ENCODE measurements around the gene CSMD2. TPM values are rescaled to one million over a fixed set of nuclear protein-coding genes. Genes with fewer than 3 reads are reported as not detected.

The CSMD2 gene
- total RNA-seq, 2 donors from 2014 or later = 0.62 to 2.8 TPM

GRCh38 chr1:34066981-34067603, 97.9 kb downstream of the CSMD2 start:
- peaks cover 30% of the 10 kb centered on the region for H3K9me3 Mint-ChIP-seq
- Histone ChIP-seq H3K4me1 (ENCODE audit: control insufficient read depth, insufficient read depth, low read length) (no peaks in the 10 kb centered on the region), H3K27me3 (ENCODE audit: control insufficient read depth, insufficient read depth, low read length, poor library complexity, severe bottlenecking) (no peaks in the 10 kb centered on the region), H3K4me3 (ENCODE audit: low read length) (no peak overlapping the region), H3K9me3 (ENCODE audit: control insufficient read depth, low read length) (peaks cover 10% of the 10 kb centered on the region), H3K9ac (ENCODE audit: extremely low read depth, low read length, poor library complexity, severe bottlenecking) (no peak overlapping the region), H3K36me3 (ENCODE audit: control insufficient read depth, insufficient read depth, low read length) (no peaks in the 10 kb centered on the region), H3K27ac (ENCODE audit: low read depth, low read length) (no peak overlapping the region)
- WGBS, 2 experiments (ENCODE audit: insufficient coverage in 1 of 2, insufficient read length in 1 of 2) = 89% methylated on average over 5 of the region's 5 CpGs; no CpG with 5 or more reads in 1 of the 2 experiments
- peaks cover 12% of the 10 kb centered on the region for H3K36me3 Mint-ChIP-seq (ENCODE audit: low read depth)
- DNase-seq = no peak
- H3K4me1 Mint-ChIP-seq = peaks cover 6% of the 10 kb centered on the region
- TF ChIP-seq, protein P1, sequence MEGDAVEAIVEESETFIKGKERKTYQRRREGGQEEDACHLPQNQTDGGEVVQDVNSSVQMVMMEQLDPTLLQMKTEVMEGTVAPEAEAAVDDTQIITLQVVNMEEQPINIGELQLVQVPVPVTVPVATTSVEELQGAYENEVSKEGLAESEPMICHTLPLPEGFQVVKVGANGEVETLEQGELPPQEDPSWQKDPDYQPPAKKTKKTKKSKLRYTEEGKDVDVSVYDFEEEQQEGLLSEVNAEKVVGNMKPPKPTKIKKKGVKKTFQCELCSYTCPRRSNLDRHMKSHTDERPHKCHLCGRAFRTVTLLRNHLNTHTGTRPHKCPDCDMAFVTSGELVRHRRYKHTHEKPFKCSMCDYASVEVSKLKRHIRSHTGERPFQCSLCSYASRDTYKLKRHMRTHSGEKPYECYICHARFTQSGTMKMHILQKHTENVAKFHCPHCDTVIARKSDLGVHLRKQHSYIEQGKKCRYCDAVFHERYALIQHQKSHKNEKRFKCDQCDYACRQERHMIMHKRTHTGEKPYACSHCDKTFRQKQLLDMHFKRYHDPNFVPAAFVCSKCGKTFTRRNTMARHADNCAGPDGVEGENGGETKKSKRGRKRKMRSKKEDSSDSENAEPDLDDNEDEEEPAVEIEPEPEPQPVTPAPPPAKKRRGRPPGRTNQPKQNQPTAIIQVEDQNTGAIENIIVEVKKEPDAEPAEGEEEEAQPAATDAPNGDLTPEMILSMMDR (conservative IDR thresholded peaks at IDR 0.05) = no peak
- H3K4me3 Mint-ChIP-seq = no peak overlapping the region
- peaks cover 2% of the 10 kb centered on the region for H3K27me3 Mint-ChIP-seq (ENCODE audit: insufficient read depth)
- H3K27ac Mint-ChIP-seq = no peak overlapping the region

GRCh38 chr1:34066166-34066565, 98.9 kb downstream of the CSMD2 start:
- Histone ChIP-seq H3K36me3 (ENCODE audit: control insufficient read depth, insufficient read depth, low read length) (no peaks in the 10 kb centered on the region), H3K9ac (ENCODE audit: extremely low read depth, low read length, poor library complexity, severe bottlenecking) (no peak overlapping the region), H3K27ac (ENCODE audit: low read depth, low read length) (no peak overlapping the region), H3K4me3 (ENCODE audit: low read length) (no peak overlapping the region), H3K9me3 (ENCODE audit: control insufficient read depth, low read length) (peaks cover 10% of the 10 kb centered on the region), H3K27me3 (ENCODE audit: control insufficient read depth, insufficient read depth, low read length, poor library complexity, severe bottlenecking) (no peaks in the 10 kb centered on the region), H3K4me1 (ENCODE audit: control insufficient read depth, insufficient read depth, low read length) (no peaks in the 10 kb centered on the region)
- TF ChIP-seq, protein P1 (conservative IDR thresholded peaks at IDR 0.05) = no peak
- no peaks in the 10 kb centered on the region for H3K27me3 Mint-ChIP-seq (ENCODE audit: insufficient read depth)
- peaks cover 6% of the 10 kb centered on the region for H3K4me1 Mint-ChIP-seq
- DNase-seq = no peak
- H3K36me3 Mint-ChIP-seq (ENCODE audit: low read depth) = peaks cover 12% of the 10 kb centered on the region
- H3K27ac Mint-ChIP-seq = no peak overlapping the region
- peaks cover 30% of the 10 kb centered on the region for H3K9me3 Mint-ChIP-seq
- 89 to 100% methylated on average over 1 to 5 of the region's 6 CpGs for WGBS, 2 experiments (ENCODE audit: insufficient coverage in 1 of 2, insufficient read length in 1 of 2)
- H3K4me3 Mint-ChIP-seq = no peak overlapping the region

DNA sequence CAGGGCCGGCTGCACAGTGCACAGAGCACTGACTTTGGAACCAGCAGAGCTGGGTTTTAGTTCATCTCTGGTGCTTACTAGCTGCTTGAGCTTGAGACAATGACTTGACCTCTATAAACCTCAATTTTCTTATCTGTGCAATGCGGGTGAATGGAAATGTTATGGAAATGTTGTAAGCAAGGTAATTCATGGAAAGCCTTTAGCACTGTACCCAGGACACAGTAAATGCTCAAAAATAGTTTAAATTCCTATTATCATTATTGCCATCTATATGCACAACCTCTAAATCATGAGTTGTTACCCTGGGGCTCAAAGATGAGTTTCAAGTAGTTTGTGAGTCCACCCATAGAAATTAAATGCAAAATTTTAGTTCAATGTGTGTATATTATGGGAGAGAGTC, 99.5 kb downstream of the CSMD2 start:
- H3K9me3 Mint-ChIP-seq = peaks cover 30% of the 10 kb centered on the region
- H3K27ac ChIP-seq (ENCODE audit: low read depth, low read length) = no peak overlapping the region
- no peak for DNase-seq
- H3K4me1 Mint-ChIP-seq = peaks cover 4% of the 10 kb centered on the region
- H3K36me3 Mint-ChIP-seq (ENCODE audit: low read depth) = peaks cover 12% of the 10 kb centered on the region
- TF ChIP-seq, protein P1 (conservative IDR thresholded peaks at IDR 0.05) = no peak
- H3K27ac Mint-ChIP-seq = no peak overlapping the region
- H3K4me3 ChIP-seq (ENCODE audit: low read length) = no peak overlapping the region
- no peaks in the 10 kb centered on the region for H3K27me3 ChIP-seq (ENCODE audit: control insufficient read depth, insufficient read depth, low read length, poor library complexity, severe bottlenecking)
- H3K9me3 ChIP-seq (ENCODE audit: control insufficient read depth, low read length) = peaks cover 10% of the 10 kb centered on the region
- H3K4me1 ChIP-seq (ENCODE audit: control insufficient read depth, insufficient read depth, low read length) = no peaks in the 10 kb centered on the region
- H3K9ac ChIP-seq (ENCODE audit: extremely low read depth, low read length, poor library complexity, severe bottlenecking) = no peak overlapping the region
- H3K4me3 Mint-ChIP-seq = no peak overlapping the region
- no peaks in the 10 kb centered on the region for H3K36me3 ChIP-seq (ENCODE audit: control insufficient read depth, insufficient read depth, low read length)
- H3K27me3 Mint-ChIP-seq (ENCODE audit: insufficient read depth) = no peaks in the 10 kb centered on the region
- WGBS, 2 experiments (ENCODE audit: insufficient coverage in 1 of 2, insufficient read length in 1 of 2) = 88 to 95% methylated on average over 1 to 2 of the region's 2 CpGs
